Activated CD4-positive, CD25-positive, alpha-beta regulatory T cell treated with anti-CD3 and anti-CD28 coated beads, Interleukin-2, amount 50 U/mL, for 24 hours (primary cell): ENCODE results near the gene SSR2.
A peak's percentile ranks its signal among the peaks of the same experiment; 100 is the strongest.

Experiments
- ATAC-seq, 2 donors: fragments of 150-1000 bp; cut with Tn5 transposase; one replicate each; pipeline ENCODE4 v1.10.0; 2021; ENCODE audit warnings: mild to moderate bottlenecking in 1 of 2, moderate library complexity in 1 of 2

The SSR2 gene

DNA sequence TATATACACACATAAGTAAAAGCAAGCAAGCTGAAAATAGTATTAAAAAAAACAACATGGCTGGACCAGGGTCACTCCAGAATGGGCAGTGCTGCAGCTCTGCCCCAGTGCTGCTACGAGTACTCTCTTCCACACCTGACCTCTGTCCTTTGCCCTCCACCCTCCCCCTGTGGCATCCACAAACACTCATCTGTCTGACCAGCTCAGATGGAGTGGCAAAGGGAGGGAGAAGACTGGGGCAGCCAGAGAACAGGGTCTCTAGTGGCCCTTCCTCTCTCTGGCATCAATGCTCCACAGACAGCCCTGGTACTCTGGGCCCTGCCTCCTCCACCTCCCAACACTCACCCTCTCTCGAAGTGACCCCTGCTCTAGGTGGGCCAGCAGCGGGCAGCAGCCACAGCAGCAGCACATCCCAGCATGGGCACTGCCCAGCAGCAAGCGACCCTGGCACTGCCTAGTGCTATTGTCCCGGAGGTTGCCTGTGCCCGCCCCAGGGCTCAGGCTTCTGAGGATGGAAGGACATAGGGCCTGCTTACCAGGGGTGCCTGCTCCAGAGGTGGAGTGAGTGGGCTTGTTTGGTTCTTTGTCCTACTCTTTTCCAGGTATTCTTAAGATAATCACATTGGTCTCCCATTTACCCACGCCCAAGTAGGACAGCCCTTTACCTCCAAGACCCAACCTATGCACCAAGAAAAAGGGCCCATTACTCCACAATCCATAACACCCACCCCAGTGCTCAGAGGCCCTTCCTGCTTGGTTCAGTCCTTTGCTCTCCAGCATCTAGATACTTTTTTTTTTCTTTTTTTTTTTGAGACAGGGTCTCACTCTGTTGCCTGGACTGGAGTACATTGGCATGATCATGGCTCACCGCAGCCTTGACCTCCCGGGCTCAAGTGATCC, 48.6 kb downstream of the SSR2 start:
- no peak for ATAC-seq

DNA sequence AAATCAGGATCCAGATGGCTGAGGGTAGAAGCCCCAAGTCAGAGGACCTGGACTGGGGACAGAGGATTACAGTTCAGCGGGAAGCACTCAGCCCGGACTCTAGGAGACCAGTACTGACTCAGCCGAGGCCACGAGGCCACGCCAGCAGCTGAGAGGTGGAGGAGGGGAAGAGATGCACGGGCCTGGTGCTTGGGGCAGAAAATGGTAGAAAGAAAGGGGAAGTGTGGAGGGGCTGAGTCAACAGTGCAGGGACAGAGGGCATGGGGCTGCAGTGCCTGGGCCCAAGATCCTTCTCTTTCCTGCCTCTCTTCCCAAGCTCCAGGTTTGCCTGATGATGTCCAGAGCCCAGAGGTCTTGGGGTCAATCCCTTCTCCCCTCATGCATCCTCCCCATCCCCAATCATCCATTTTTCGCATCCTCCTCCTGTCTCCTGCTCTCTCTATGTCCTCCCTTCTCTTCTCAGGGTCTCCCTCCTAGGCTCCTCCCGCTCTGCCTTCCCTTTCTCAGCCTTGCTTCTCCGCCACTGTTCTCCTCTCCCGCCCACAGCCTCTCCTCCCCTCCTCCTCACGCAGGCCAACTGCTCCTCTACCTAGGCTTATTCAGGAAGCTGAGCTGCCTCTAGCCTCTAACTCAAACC, 50.1 kb downstream of the SSR2 start:
- ATAC-seq, result peak; percentile 75 to 76

DNA sequence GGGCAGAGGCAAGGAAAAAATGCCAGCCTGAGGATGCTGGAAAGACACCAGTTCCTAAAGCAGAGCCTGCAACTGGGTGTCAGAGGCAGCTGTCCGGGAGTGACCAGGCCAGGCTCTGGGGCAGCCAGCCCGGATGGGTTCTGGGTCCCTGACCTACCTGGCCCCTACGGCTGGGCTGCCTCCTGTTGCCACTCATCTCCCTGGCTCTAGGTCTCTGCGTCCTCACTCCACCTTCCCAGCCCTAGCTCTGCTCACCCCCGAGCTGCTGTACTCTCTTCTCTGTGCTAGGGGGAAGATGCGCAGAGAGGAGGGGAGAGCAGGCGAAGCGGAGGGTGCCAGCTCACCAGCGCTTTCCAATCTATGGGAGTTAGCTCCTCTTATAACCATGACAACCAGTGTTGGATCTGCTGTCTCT, 51.4 kb downstream of the SSR2 start:
- no peak for ATAC-seq

DNA sequence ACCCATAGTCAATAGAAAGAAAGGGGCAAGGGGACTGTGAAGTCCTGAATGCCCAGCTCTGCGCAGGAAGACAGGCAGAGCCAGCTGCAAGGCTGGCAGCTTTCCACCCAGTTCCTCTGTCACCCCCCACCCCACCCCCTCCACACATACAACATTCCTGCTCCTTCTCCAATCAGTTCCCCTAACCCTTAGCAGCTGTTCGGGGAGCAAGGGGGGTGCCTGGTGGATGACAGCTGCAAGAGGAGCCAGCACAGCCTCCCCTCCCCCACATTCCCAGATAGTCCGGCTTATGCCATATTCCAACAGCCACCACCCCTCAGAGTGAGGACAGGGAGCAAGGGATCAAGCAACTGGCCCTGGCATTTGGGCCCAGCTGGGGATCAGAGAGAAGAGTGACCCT, 52.1 kb downstream of the SSR2 start:
- no peak for ATAC-seq

DNA sequence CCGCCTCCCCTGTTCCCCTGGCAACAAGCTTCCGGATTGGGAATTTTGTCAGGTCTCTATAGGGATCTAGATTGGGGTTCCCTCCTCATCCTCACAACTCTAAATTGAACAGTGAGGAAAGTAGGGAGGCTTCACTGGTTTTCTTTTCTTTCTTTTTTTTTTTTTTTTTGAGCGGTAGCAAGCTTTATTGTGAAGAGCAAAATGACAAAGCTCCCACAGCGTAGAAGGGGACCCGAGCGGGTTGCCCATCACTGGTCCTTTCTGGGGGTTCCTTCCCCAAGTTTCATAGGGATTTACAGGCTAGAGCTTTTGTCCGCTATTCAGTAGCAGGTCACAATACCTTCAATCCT, 52.7 kb downstream of the SSR2 start:
- no peak for ATAC-seq

DNA sequence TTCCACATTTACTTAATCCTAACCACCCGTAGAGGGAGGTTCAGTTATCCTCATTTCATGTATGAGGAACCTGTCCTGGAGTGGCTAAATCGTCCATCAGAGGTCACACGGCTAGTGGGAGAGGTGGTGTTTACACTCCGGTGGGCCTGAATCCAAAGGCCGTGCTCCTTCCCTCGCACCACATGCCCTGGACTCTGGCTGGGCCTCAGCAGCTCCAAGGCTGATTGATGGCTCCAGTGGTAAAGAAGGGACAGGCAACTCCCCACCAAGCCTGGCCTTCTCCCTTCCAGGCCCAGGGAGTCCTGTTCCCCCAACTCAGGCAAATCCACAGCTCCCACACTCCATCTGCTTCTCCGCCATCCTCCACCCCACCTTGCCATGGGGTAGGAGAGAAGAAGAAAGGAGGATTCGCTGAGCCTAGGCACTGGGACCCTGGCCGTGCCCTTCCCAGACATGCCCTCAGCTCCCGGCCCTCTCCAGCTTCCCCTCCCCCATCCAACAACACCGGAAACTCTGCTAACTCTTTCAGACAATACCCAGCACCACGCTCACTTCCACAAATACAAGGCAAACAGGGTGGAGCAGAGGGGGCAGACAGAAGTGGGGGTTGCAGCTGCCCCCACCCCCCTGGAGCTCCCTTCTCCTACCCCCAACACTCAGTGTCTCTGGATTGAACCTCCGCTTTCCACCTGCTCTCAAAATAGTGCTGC, 53.3 kb downstream of the SSR2 start:
- ATAC-seq, result no peak

DNA sequence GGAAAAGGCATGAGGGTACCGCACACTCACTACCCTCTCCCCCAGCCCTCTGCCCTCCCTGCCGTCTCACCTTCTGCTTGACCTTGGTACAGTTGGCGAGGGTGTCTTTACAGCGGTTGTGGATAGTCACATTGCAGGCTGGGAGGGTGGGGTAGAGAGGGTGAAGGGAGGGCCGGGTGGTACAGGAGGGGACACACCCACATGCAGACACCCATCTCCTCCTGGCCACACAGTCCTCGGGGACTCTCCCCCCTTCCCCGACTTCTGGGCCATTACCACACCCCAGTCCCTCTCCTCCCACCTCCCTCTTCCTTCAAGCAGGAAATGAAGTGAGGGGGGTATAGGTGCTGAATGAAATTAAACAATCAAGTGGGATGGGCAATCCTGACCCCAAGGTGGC, 54.0 kb downstream of the SSR2 start:
- no peak for ATAC-seq

DNA sequence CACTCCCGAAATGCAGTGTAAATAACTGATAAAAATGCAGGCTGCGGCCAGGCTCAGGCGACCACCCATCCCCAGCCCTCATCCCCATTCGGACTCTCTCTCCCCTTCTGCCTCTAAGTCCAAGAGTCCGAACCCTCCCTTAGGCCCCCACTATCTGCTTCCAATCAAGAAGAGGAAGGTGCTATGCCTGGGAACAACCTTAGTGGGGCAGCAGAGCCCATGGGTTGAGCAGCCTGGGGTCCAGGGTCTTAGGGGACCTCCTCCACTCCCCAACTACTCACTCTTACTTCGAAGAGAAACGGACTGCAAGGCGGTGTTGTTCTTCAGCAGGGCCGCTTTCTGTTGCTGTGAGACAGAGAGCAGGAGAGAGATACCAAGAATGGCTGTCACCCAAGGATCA, 54.6 kb downstream of the SSR2 start:
- no peak for ATAC-seq

DNA sequence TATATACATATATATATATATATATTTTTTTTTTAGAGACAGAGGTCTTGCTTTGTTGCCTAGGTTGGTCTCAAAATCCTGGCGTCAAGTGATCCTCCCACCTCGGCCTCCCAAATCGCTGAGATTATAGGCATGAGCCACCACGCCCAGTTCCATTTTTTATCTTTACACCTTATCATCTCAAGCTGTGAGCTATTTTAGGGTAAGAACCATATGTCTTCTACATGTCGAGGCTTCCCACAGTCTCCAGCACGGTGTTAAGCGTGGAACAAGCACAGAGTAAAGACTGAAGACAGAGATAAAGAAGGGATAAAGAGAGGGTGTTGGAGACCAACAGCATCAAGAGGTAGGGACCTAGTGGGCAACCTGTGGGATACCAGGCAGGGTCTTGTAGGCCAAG, 56.6 kb downstream of the SSR2 start:
- no peak for ATAC-seq

DNA sequence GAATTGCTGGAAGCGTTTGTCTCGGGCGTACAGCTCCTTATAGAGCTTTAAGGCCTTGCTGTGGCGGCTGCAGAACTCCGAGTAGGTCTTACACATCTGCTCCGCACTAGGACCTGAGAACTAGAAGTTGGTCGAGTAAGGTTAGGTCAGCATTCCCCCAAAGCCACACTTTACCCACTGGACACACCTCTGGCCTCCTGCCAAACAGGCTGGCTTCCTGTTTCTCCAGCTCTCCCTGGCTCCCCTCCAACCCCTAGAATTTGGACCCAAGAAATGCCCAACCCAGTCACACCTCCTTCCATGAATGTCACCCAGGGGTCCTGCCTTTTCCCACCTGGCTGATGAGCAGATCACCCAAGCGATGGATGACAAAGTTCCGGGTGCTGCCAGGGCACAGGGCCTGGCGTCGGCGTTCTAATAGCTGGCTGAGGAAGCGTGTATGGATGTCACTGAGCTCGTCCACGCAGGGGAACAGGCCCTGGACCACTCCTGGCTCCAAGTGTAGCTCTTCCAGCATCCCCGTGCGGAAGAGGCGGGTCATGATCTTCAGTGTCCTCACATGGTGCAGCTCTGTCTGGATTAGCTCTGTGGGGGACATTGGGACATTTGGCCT, 58.0 kb downstream of the SSR2 start:
- ATAC-seq, result no peak

DNA sequence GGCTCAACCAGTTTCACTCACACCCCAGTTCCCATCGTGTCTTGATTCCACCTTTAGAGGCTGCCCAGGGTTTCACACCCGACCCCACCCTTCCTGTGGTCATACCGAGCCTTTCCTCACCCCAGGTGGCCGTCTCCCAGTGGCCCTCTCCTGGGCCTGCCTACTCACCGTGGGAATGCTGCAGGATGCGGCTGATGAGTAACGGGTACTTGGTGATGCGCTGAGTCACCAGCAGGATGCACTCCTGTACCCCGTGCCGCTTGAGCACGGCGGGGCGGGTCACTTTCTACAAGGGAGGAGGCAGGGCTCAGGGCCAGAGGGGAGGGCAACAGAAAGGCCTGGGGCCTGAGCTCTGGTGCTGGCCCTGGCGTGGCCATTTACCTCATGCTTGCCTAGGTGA, 58.8 kb downstream of the SSR2 start:
- ATAC-seq, result peak; percentile 33 to 55

DNA sequence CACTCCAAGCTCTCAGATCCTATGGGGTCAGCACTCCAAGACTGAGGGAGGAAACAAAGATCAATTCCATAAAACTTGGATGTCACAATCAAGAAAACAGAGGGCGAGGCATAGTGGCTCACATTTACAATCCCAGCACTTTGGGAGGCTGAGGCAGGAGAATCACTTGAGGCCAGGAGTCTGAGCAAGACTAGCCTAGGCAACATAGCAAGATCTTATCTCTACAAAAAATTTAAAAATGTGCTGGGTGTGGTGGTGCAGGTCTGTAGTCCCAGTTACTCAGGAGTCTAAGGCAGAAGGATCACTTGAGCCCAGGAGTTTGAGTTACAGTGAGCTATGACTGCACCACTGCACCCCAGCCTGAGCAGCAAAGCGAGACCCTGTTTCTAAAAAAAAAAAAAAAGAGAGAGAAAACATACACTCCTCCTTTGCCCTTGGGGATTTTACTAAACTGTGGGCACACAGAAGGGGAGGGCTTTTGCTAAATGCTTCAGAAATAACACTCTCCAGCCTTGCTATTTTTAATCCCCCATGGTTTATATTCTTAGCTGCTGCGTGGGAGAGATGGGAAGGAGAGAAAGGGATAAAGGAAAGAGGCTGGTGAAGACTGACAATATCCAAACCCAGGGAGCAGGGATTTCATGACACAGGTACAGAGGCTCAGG, 60.5 kb downstream of the SSR2 start:
- ATAC-seq, result no peak
